CD4-positive, alpha-beta T cell treated with Interleukin-2 at 100 ng/mL for 4 hours (primary cell): ENCODE measurements around the gene HDAC8.

ENCODE experiments used
- DNase-seq: peaks from one replicate; pipeline ENCODE4 v3.0.0-alpha.2; 2020; ENCODE audit warnings: low spot score

Gene HDAC8

DNA sequence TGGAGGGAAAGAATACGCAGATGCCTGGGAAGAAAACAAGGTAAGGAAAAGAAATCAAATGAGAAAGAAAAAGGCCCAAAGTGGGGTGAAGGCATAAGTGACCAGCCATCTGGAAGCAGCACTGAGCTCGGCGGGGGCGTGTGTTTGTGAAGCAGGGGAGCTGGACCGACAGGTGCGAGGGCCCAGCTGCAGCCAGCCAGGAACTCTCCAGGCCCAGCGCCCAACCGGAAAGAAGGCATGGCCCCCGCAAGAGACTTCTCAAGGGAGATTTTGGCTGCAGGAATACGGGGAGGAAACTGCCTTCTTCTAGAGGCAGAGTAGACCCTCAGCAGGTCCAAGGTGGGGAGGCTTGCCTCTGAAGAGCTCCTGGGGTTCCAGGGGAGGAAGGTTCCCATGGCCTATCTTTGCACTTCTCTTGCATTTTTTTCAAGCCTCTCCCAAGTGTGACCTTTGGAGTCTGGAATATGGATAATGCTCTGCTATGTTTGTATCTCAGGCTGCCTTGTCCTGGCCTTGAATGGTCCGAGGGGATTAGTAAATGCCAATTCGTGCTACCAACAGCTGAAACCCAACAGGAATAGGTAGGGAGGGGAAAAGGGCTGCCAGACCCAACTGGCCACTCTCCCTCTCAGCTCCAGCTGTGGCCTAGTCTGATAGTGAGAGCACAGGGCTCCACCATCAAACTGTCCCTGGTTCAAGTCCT lies 256.1 kb downstream of the HDAC8 start:
- DNase-seq: no peak

GRCh38 chrX:72314881-72315280 lies 257.8 kb downstream of the HDAC8 start:
- no peak for DNase-seq

DNA sequence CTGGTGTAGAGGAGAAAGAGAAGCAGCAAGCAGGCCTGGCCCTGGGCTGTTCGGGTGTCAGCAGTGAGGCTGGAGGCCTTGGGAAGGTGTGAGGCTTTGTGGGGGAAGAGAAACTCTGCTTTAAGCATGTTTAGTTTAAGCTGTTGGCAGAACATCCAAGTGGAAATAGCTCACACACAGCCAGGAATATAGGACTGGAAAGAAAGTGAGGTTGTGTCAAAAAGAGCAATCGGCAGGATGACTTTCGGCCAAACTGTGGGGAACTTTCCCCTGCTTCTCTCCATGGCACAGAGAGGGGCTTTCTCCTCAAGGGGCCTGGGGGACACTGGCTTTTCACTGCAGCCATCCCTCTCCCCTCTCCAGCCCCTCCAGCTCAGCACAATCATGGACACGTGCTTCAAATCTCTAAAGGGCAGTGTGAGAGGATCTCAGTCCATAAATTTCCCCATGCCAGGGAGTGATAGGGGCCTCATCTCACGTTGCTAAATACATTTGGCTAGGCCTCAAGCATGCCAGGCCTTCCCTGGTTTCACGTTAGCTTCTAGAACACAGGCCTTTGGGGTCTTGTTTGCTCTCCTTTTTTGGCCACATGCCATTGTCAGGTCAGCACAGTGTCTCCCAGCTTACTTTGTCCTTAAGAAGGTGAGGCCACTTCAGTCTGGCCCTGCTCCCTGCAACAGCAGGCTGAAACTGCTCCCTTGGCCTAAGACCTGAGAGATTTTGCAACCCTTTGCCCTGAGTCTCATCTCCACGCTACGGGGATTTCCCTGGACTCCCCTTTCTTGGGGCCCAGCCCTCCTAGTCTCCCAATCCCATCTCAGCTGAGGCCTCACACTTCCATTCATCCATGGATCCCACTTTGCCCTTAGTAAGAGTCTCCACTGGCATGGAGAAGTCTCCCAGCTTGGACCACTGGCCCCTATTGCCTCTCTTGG lies 258.7 kb downstream of the HDAC8 start:
- DNase-seq: no peak

- no peak for DNase-seq
These were observed 260.2 kb downstream of the HDAC8 start for GRCh38 chrX:72312311-72312940.

- no peak for DNase-seq
These were observed 263.2 kb downstream of the HDAC8 start for GRCh38 chrX:72309297-72310071.

DNA sequence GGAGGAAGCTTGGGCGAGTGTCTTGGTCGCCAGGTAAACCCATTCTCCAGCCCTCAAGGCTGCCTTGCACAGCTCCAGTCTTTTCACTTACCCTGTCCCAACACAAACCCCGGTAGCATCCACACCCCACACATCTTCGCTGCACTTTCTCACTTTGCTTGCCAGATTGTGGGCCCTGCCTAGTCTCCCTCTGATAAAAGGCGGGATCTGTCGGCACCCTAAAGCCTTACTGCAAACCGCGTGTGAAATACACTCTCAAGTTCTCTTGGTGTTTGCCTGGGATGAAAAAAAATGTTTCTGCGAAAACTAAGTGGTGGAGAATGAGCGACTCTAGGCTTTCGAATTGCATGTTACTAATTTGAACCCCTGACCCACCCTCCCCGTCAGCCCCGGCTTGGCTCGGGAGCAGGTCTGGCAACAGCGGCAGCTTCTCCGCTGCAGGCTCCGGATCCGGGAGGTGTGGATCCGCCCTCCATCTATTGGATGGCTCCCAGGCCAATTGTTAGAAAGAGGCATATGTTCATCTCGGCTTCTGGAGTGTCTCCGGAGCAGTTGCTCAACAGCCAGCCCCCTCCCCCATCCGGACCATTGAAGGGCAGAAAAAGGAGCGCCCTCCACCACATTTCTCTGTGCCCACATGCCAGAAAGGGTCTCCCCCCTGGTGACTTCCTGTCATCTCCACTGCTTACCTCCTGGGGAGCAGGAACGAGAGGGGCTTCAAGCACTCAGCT lies 263.9 kb downstream of the HDAC8 start:
- peak; percentile 19 for DNase-seq

- no peak for DNase-seq
These were observed 264.5 kb downstream of the HDAC8 start for GRCh38 chrX:72308209-72308565.

- no peak for DNase-seq
These were observed 265.0 kb downstream of the HDAC8 start for GRCh38 chrX:72307646-72308051.

GRCh38 chrX:72306851-72307645 lies 265.6 kb downstream of the HDAC8 start:
- peak; percentile 8 for DNase-seq

DNA sequence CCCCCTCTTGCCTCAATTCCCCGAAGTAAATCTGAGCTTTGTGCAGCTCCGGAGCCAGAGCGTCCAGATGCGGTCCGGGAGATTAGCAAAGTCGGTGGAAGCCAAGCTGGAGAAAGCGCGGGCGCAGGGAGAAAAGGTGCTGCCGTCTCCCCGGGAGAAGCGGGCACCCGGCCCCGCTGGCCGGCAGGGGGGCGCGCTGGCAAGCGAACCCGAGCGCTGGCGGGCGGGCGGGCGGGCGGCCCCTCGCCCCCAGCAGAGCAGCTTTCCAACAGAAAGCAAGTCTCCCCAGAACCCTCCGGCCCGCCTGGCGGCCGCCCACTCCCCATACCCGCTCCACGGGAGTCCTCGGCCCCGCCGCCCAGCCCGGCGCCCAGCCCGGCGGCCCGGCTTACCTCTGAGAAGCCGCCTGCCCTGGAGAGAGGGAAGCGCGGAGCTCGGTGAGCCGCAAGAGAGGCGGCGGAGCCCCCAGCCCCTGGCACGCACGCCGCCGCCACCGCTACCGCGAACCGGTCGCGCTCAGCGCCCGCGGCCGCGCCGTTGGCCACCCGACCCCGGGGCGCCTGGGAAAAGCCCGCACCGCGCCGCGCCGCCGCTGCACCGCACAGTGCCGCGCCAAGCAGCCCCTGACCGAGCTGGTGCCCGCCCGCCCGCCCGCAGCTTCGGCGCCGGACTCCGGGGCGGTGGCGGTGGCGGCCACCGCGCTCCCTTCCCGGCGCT lies 266.4 kb downstream of the HDAC8 start:
- no peak for DNase-seq

DNA sequence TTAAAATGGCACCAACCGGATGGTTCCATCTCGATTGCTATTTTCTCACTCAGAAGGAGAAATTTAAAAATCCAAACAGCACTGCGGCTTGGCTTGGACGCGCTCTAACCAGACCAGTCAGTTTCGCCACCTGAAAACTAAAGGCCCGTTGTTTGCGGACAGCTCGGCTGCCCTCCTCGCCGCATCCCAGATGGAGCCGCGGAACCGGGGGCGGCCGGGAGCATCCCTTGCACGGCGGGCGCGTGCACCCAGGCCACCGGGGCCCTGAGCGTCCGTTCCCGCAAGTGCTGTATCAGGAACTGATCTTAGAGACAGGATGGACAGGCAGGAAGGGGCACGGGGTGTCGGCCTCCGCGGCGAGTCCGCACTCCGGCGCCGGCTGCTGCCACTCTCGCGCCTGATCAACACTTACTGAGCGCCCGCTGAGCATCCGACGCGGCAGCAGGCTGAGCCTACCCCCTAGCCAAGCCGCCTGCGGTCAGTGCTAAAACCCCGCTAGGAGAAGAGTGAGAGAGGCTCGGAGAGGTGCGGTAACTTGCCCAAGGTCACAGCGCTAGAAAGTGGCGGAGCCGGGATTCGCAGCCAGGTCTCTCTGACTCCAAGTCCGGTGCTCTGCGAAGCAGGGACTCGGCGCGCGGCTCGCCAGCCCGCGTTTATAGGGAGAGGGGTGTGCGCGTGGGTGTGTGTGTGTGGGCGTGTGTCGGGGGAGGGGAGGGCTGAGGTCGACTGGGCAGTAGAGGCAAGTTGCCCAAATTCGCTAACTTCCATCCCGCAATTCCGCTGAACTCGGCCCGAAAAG lies 267.2 kb downstream of the HDAC8 start, which contains the start of gene CITED1:
TSS of gene CITED1 (minus strand) at position 629 of the 799 bp plus-strand sequence. CDS start 3,045 bp downstream, outside the sequence.
- no peak for DNase-seq

GRCh38 chrX:72304877-72305276 lies 267.8 kb downstream of the HDAC8 start:
- DNase-seq: no peak

DNA sequence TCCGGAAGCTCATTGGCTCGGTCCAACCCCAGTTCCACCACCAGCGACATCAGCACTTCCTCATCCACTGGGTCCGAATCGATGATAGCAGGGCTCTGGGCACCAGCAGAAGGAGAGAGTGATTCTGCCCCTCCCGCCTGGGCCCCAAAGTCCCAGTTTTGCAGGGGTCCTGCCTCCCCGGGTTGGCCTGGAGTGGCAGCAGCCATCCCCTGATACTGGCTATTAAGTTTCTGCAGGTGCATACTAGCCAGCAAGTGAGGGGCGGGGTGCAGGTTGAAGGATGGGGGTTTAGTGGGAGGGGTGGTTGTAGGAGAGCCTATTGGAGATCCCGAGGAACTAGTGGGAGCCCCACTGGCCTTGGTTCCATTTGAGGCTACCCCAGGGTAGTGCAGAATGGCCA lies 270.9 kb downstream of the HDAC8 start:
- DNase-seq: no peak

DNA sequence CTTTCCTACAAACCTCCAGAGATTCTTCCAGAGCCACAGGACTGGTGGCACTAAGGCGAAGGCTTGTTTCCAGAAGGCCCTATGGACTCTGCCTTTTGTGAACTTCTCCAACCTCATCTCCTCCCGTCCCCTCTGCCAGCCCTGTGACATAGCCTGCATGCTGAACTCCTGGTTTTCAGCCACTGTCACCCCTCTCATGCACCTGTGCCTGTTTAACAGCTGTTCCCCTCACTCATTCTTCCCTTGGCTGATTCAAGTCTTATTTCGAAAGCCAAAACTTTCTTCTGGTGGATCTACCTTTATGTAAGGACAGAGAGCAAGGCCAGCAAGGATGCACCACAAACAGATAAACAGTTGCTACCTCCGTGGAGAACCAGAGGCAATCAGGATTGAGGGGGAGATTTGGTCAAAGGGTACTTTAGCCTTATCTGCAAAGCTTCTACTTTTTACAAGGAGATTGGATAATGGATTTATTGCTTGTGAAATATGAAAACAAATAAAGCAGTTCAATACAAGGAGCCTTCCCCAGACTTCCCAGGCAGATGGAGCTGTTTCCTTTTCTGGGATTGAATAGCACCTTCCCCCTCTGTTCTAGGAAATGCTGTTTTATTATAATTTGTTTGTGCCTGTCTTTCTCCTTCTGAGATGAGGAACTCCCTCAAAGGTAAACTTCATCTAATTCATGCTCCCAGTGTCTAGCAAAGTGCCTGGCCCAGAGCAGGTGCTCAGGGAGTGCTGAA lies 272.6 kb downstream of the HDAC8 start:
- no peak for DNase-seq

- no peak for DNase-seq
These were observed 274.5 kb downstream of the HDAC8 start for GRCh38 chrX:72297953-72298730.

- no peak for DNase-seq
These were observed 275.7 kb downstream of the HDAC8 start for GRCh38 chrX:72296991-72297390.

GRCh38 chrX:72295745-72296144 lies 276.9 kb downstream of the HDAC8 start:
- no peak for DNase-seq
